ENCODE measurements around the gene APOOL.

- TF ChIP-seq ZNF384 (IDR thresholded peaks at IDR 0.05; ENCODE audit: low read depth, low read length) (no peak), ZNF134 (CRISPR knock-in tag; conservative IDR thresholded peaks at IDR 0.05) (no peak), ZNF830 (CRISPR knock-in tag; IDR thresholded peaks at IDR 0.05) (no peak), CTCF (IDR thresholded peaks at IDR 0.05 in 2 of 3, conservative IDR thresholded peaks at IDR 0.05 in 1 of 3; ENCODE audit: insufficient read depth in 2 of 3, low read depth in 1 of 3, low read length in 3 of 3) (no peak), ZC3H8 (IDR thresholded peaks at IDR 0.05) (no peak), JUN (IDR thresholded peaks at IDR 0.05; ENCODE audit: borderline replicate concordance, low read depth, low read length) (no peak), JUN (CRISPR knock-in tag; IDR thresholded peaks at IDR 0.05; ENCODE audit: borderline replicate concordance) (no peak), TARDBP (IDR thresholded peaks at IDR 0.05) (no peak), BHLHE40 (IDR thresholded peaks at IDR 0.05; ENCODE audit: low read length) (no peak), SIN3A (IDR thresholded peaks at IDR 0.05; ENCODE audit: borderline replicate concordance in 2 of 2, control insufficient read depth in 1 of 2, low read depth in 2 of 2, low read length in 2 of 2) (no peak), MAFF (IDR thresholded peaks at IDR 0.05; ENCODE audit: low read length) (no peak), FOSL1 (tag; conservative IDR thresholded peaks at IDR 0.05) (no peak), HDAC1 (IDR thresholded peaks at IDR 0.05) (no peak), TEAD4 (IDR thresholded peaks at IDR 0.05; ENCODE audit: low read length) (no peak), TEAD4 (CRISPR knock-in tag; IDR thresholded peaks at IDR 0.05; ENCODE audit: borderline replicate concordance) (no peak), NFIC (IDR thresholded peaks at IDR 0.05) (no peak)
Measured at GRCh38 chrX:84974803-84975202, 28.9 kb upstream of the APOOL start.
